RWPE2 (cell line): ENCODE data around the gene HBS1L.

Experiments used
- ATAC-seq: fragments of 200-7000 bp; cut with Tn5 transposase; 3 replicates; pipeline ENCODE4 v1.9.1; 2021; ENCODE audit warnings: low read depth
- DNase-seq: peaks from one replicate; pipeline ENCODE4 v3.0.0-alpha.2; 2020; ENCODE audit warnings: low spot score
- H3K27ac ChIP-seq: fragments of 450-650 bp; 2 replicates; pipeline ENCODE4 v1.5.1; 2017; ENCODE audit warnings: mild to moderate bottlenecking; ENCODE audit not compliant: poor library complexity, severe bottlenecking
- H3K27me3 ChIP-seq: fragments of 250-450 bp; sonication (Bioruptor Pico); 2 replicates; pipeline ENCODE4 v1.5.1; 2021; ENCODE audit warnings: mild to moderate bottlenecking, moderate library complexity; ENCODE audit not compliant: insufficient read depth, poor library complexity, severe bottlenecking
- H3K36me3 ChIP-seq: fragments of 250-450 bp; sonication (Bioruptor Pico); 2 replicates; pipeline ENCODE4 v1.5.1; 2020; ENCODE audit warnings: low read depth, mild to moderate bottlenecking, moderate library complexity
- H3K4me1 ChIP-seq: fragments of 250-450 bp; sonication (Bioruptor Pico); 2 replicates; pipeline ENCODE4 v1.5.1; 2021; ENCODE audit warnings: mild to moderate bottlenecking, moderate library complexity; ENCODE audit not compliant: insufficient read depth, poor library complexity, severe bottlenecking
- H3K4me3 ChIP-seq: fragments of 250-450 bp; sonication (Bioruptor Pico); 2 replicates; pipeline ENCODE4 v1.5.1; 2021; ENCODE audit warnings: mild to moderate bottlenecking, moderate library complexity; ENCODE audit not compliant: severe bottlenecking
- H3K9me3 ChIP-seq: fragments of 250-450 bp; sonication (Bioruptor Pico); 2 replicates; pipeline ENCODE4 v1.5.1; 2021; ENCODE audit warnings: mild to moderate bottlenecking, moderate library complexity; ENCODE audit not compliant: severe bottlenecking
- TF ChIP-seq, protein P1 (sequence below): fragments of 450-650 bp; IDR thresholded peaks from one replicate; pipeline ENCODE4 v1.5.1; 2017; ENCODE audit warnings: mild to moderate bottlenecking, moderate library complexity; ENCODE audit not compliant: poor library complexity, severe bottlenecking

HBS1L gene

DNA sequence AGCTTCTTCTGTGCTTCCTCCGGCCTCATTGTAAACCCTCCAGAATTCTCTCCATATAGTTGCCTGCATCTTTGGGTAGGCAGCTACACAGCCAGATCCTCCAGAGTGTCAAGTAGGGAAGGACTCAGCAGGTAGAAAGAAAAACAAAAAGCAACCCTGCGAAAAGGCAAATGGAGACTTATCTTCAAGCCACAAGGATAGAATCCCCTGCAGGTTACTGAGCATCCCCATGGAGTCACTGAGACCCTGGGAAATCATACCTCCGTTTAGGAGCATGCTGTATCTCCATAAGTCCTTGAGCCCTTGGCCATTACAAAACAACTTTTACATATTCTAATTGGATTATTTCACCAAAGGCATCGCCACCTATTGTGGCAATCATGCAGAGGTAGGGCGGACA is 133.3 kb downstream of the HBS1L start:
- TF ChIP-seq, protein P1, sequence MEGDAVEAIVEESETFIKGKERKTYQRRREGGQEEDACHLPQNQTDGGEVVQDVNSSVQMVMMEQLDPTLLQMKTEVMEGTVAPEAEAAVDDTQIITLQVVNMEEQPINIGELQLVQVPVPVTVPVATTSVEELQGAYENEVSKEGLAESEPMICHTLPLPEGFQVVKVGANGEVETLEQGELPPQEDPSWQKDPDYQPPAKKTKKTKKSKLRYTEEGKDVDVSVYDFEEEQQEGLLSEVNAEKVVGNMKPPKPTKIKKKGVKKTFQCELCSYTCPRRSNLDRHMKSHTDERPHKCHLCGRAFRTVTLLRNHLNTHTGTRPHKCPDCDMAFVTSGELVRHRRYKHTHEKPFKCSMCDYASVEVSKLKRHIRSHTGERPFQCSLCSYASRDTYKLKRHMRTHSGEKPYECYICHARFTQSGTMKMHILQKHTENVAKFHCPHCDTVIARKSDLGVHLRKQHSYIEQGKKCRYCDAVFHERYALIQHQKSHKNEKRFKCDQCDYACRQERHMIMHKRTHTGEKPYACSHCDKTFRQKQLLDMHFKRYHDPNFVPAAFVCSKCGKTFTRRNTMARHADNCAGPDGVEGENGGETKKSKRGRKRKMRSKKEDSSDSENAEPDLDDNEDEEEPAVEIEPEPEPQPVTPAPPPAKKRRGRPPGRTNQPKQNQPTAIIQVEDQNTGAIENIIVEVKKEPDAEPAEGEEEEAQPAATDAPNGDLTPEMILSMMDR: no peak
- DNase-seq: no peak

DNA sequence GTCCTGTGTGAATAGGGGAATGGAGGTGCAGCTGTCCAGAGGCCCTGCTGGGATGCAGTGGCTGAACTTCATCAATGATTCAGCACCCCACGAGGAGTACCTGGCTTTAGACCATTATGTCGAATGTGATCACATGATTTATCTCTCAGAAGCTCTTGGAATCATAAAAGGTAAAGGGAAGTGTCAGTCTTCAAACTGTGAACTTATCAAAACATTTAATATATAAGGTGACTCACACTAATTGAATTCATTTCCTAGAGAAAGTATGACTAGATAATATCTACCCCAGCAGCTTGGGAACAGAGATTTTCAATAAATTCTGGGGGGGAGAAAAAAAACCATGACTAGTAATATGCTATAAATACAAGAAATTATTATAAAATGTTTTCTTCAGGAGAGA is 134.2 kb downstream of the HBS1L start:
- Histone ChIP-seq H3K36me3 (no peaks in the 10 kb centered on the region), H3K27ac (peak overlapping the region; percentile 64), H3K27me3 (no peaks in the 10 kb centered on the region), H3K9me3 (no peaks in the 10 kb centered on the region), H3K4me1 (peaks cover 18% of the 10 kb centered on the region), H3K4me3 (no peak overlapping the region)
- DNase-seq (no peak), ATAC-seq (peak; percentile 79)
- TF ChIP-seq, protein P1: no peak

More for the DNA sequence above, 133.3 kb downstream of the HBS1L start:
- H3K27me3 ChIP-seq: no peaks in the 10 kb centered on the region
- peak overlapping the region; percentile 64 for H3K27ac ChIP-seq
- no peaks in the 10 kb centered on the region for H3K9me3 ChIP-seq
- no peaks in the 10 kb centered on the region for H3K36me3 ChIP-seq
- ATAC-seq: no peak
- peaks cover 22% of the 10 kb centered on the region for H3K4me1 ChIP-seq
- no peak overlapping the region for H3K4me3 ChIP-seq

DNA sequence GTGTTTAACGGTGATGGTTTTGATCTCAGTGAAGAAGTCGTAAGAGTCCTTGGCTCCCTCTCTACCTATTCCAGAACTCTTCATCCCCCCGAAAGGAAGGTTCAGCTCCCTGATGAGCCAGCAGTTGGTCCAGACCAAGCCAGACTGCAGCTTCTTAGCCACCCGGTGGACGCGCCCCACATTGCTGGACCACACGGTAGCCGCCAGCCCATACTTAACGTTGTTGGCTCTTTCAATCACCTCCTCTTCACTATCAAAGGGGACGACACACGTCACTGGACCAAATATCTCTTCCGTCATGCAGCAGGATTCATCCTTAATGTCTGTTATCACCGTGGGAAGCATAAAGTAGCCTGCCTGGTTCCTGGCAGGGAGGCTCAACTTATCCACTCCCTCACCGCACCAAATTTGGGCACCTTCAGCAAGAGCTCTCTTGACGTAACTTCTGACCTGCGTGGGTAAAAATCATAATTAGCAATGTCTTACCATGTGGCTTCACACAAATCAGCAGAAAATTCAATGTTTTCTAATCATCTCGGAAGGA is 136.1 kb downstream of the HBS1L start:
- H3K4me1 ChIP-seq: peaks cover 11% of the 10 kb centered on the region
- H3K27me3 ChIP-seq: no peaks in the 10 kb centered on the region
- no peak for ATAC-seq
- H3K36me3 ChIP-seq: no peaks in the 10 kb centered on the region
- TF ChIP-seq, protein P1: no peak
- DNase-seq: no peak
- no peak overlapping the region for H3K4me3 ChIP-seq
- H3K27ac ChIP-seq: no peak overlapping the region
- no peaks in the 10 kb centered on the region for H3K9me3 ChIP-seq

DNA sequence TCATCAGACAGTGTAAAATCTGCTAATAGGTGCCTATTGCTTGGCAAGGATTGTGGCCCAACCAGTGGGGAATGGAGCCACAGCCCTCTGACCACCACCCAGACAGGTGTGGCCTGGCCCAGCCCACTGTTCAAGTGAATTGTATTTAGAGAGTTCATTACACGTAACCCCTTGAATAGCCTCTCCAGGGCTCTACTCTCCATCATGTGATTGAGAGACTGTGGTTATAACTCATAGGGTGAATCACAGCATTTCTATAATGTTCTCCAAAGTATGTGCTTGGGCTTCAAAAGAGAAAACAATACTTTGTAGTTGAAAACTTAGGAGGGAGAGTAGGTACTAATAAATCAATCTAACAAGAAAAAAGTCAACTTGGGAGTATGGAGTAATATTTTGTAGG is 143.1 kb downstream of the HBS1L start:
- Histone ChIP-seq H3K4me1 (peaks cover 40% of the 10 kb centered on the region), H3K4me3 (no peak overlapping the region), H3K27ac (peak overlapping the region; percentile 98), H3K36me3 (no peaks in the 10 kb centered on the region), H3K9me3 (peaks cover 2% of the 10 kb centered on the region), H3K27me3 (no peaks in the 10 kb centered on the region)
- ATAC-seq (peak; percentile 58), DNase-seq (peak; percentile 75)
- TF ChIP-seq, protein P1: no peak

- Histone ChIP-seq H3K4me3 (no peak overlapping the region), H3K27ac (peak overlapping the region; percentile 98), H3K9me3 (peaks cover 2% of the 10 kb centered on the region), H3K4me1 (peaks cover 40% of the 10 kb centered on the region), H3K27me3 (no peaks in the 10 kb centered on the region), H3K36me3 (no peaks in the 10 kb centered on the region)
- TF ChIP-seq, protein P1: no peak
- ATAC-seq (no peak), DNase-seq (no peak)
These were observed 144.1 kb downstream of the HBS1L start for GRCh38 chr6:134910593-134910935.
